Fibroblast of the aortic adventitia (primary cell): ENCODE results near the gene SEMA3C. TPM values are rescaled to one million over a fixed set of nuclear protein-coding genes. Genes with fewer than 3 reads are reported as not detected.

Experiments used
- DNase-seq: peaks from one replicate; pipeline ENCODE4 v3.0.0-alpha.2; 2010; ENCODE audit warnings: low read depth
- H3K4me3 ChIP-seq: 2 replicates; pipeline ENCODE4 v1.5.1; 2011; ENCODE audit warnings: low read depth, mild to moderate bottlenecking, control low read depth, low read length, moderate library complexity
- total RNA-seq: library from RNA; depleted of rRNA; stranded (reverse); fragments of >200 nt; gene quantifications from 2 replicates; pipeline ENCODE4 v1.2.3, GENCODE V29; 2012; ENCODE audit warnings: low replicate concordance
- TF ChIP-seq, protein P1 (sequence below): IDR thresholded peaks from 2 replicates; pipeline ENCODE4 v1.5.1; 2011; ENCODE audit warnings: mild to moderate bottlenecking, low read length, control low read depth, inconsistent platforms; ENCODE audit not compliant: insufficient read depth

Gene SEMA3C
- total RNA-seq, 1 donor: 208 TPM

DNA sequence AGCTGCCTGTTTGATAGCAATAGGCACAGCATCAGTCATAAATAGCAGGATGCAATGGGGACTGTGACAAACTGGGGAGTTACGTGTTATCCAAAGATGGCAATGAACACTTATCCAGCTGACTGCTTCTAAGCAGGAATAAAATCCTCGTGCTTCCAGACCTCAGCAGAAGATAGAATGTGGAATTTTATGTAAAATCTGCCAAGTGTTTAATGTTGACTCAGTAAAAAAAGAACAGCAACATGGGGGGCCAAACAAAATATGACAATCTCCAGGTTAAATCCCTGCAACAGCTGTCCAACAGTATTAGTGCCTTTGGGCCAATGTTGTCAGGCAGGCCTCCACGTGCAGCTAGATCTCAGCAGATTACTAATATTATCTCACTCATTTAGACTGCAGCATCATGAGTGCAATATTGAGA, 127.3 kb downstream of the SEMA3C start:
- TF ChIP-seq, protein P1, sequence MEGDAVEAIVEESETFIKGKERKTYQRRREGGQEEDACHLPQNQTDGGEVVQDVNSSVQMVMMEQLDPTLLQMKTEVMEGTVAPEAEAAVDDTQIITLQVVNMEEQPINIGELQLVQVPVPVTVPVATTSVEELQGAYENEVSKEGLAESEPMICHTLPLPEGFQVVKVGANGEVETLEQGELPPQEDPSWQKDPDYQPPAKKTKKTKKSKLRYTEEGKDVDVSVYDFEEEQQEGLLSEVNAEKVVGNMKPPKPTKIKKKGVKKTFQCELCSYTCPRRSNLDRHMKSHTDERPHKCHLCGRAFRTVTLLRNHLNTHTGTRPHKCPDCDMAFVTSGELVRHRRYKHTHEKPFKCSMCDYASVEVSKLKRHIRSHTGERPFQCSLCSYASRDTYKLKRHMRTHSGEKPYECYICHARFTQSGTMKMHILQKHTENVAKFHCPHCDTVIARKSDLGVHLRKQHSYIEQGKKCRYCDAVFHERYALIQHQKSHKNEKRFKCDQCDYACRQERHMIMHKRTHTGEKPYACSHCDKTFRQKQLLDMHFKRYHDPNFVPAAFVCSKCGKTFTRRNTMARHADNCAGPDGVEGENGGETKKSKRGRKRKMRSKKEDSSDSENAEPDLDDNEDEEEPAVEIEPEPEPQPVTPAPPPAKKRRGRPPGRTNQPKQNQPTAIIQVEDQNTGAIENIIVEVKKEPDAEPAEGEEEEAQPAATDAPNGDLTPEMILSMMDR: no peak
- H3K4me3 ChIP-seq: no peak overlapping the region
- DNase-seq: peak; percentile 37

DNA sequence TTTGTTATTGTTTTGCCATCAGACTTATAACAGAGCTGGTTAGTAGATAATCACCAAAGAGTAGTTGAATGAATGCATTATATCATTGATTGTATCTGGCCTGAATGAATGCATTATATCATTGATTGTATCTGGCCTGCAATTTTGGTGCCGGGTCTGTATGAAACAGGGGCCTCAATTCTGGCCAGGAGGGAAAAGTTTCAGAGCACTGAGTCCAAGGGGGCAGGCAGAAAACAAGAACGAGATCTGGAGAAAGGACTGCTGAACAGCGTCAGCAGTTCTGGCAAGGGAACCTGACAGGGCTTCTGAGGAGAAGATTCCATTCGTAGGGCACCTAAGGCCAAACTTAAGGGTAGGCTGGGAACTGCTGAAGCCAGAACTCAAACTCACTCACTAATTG, 128.0 kb downstream of the SEMA3C start:
- no peak overlapping the region for H3K4me3 ChIP-seq
- TF ChIP-seq, protein P1: no peak
- peak; percentile 36 for DNase-seq

DNA sequence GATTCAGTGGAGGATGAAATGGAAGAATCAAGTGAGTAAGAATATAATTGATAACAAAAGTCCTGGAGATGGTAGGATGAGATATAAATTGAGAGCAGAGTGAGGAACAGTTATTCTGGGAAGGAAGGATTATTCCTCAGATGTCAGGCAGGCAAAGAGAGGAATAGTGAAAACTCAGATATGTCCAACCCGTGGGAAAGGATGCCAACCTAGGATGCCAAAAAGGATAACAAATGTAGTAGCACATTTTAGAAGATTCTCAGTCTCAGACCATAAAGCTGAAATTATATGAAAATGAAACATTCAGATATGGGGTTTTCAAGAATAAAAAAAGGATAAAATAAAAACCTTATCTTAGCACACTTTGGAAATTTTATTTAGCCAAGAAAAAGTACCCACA, 131.1 kb downstream of the SEMA3C start:
- no peak for DNase-seq
- TF ChIP-seq, protein P1: no peak
- H3K4me3 ChIP-seq: no peak overlapping the region

DNA sequence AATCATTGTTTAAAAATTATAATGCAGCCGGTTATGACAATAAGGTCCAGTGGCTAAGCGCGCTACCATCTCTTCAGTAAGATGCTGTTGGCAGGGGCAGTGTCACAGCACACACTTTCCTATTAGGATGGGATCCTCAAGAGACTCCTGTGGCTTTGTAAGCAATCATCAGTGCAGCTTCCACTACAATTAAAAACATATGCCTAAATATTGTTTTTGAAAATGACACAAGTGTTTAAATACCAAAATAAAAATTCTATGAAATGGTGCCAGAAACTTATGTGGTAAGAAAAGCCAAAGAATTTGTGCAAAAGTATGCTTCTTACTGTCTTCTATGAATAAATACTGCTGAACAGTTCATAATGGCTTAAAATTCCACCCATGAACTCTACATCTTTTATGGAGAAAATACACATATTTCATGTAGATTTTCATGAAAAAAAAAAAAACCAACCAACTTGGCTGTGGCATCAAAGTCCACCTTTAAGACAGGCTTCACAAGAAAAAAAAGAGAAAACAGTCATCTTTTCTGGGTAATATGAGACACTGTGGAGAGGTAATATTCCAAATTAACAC, 132.8 kb downstream of the SEMA3C start:
- no peak overlapping the region for H3K4me3 ChIP-seq
- TF ChIP-seq, protein P1: no peak
- DNase-seq: peak; percentile 65

DNA sequence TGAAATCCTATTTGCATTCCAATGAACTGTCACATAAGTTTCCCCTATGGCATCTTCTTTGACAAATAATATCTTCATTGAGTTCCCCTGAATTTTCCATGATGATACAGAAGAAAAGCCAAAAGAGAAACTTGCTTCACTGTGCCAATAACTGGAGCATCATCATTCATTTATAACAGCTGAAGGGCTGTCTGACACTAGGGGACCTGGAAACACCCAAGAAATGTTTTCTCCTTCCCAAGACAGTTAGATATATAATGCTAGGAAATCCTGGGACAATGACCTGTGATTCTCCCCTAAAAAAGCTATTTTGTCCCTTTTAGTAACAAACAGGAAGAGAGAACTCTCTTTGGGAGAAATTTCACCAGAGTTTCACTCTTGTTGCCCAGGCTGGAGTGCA, 133.6 kb downstream of the SEMA3C start:
- TF ChIP-seq, protein P1: no peak
- DNase-seq: no peak
- no peak overlapping the region for H3K4me3 ChIP-seq

DNA sequence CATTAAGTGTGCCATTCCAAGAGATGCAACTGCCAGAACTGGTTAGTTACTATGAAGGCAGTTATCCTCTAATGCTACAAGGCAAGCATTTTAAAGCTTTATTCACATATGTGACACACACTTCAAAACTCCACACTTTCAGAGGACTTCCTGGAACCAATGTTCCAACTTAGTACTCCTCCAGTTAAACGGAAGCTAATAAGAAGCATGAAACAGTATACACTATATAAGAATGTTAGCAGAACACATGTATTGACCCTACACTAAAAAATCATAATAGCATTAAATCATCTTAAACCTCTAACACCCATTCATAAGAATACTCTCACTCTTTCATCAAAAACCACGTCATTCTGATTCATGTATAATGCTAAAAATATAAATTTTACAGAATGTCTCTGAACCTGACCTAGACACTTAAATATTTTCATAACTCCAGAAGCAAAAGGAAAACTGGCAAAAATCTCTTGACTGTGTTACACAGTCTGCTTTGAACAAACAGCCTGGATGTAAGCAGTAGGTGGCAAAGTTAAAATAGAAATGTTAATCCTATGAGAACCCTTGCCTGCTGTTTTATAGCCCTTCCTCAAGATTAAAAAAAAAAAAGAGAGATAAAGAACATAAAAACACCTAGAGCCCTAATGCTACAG, 135.0 kb downstream of the SEMA3C start:
- no peak overlapping the region for H3K4me3 ChIP-seq
- peak; percentile 52 for DNase-seq

More for the DNA sequence above, 135.0 kb downstream of the SEMA3C start:
- TF ChIP-seq, protein P1: no peak
